ENCODE measurements around the gene SLC35E2B. TPM values are rescaled to one million over a fixed set of nuclear protein-coding genes. Genes with fewer than 3 reads are reported as not detected.

Gene SLC35E2B
- total and polyA plus RNA-seq, 2 of the 13 experiments (the other 11 are each of a cell fraction or from before 2014, with no cell fraction given) = 14.1 to 19.7 TPM

DNA sequence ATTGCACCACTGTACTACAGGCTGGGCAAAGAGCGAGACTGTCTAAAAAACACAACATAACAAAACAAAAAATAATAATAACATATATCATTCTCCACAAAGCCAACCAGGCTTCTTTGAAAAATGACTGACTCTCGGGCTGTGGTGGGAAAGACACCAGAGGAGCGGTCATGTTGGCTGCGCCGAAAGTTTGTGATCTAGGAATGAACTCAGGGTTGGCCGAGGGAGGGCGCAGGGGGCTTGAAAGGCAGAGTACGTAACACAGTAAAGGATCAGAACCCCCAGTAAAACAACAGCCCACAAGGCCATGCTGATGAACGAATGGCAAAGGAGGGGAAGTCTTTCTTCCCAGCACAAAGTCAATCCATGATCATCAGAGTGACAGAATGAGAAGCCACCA lies 4.7 kb downstream of the SLC35E2B start:
- Histone ChIP-seq H3K4me3 (replicated peaks in 1 of 3; ENCODE audit: insufficient read depth in 1 of 3, low read depth in 2 of 3, low read length in 3 of 3) (no peak overlapping the region), H3K79me2 (ENCODE audit: insufficient read depth, low read length) (peaks cover 11% of the 10 kb centered on the region), H3K9ac (ENCODE audit: insufficient read depth, low read depth, low read length) (no peak overlapping the region), H3K4me2 (ENCODE audit: low read depth, low read length) (no peak overlapping the region), H3K36me3 (replicated peaks in 1 of 2; ENCODE audit: control insufficient read depth in 1 of 2, insufficient read depth in 2 of 2, low read length in 2 of 2) (no peaks in the 10 kb centered on the region; a peak in 1 of 5 replicates), H2AFZ (ENCODE audit: low read length) (no peak overlapping the region), H3K4me1 (ENCODE audit: insufficient read depth, low read length) (peaks cover 19% of the 10 kb centered on the region), H3K9me3 (ENCODE audit: low read length) (no peaks in the 10 kb centered on the region), H3K27ac (ENCODE audit: extremely low read length, insufficient read depth, low read length) (no peak overlapping the region), H3K27me3 (ENCODE audit: control insufficient read depth in 1 of 2, insufficient read depth in 2 of 2, low read length in 2 of 2) (no peaks in the 10 kb centered on the region), H4K20me1 (ENCODE audit: insufficient read depth, low read length) (no peaks in the 10 kb centered on the region)
- TF ChIP-seq SAP130 (CRISPR knock-in tag; IDR thresholded peaks at IDR 0.05; ENCODE audit: low read depth) (no peak), ZNF883 (CRISPR knock-in tag; IDR thresholded peaks at IDR 0.05; ENCODE audit: not compliant biosample characterization) (no peak), ZNF615 (CRISPR knock-in tag; IDR thresholded peaks at IDR 0.05; ENCODE audit: borderline replicate concordance) (no peak), REXO4 (CRISPR knock-in tag; IDR thresholded peaks at IDR 0.05; ENCODE audit: borderline replicate concordance) (no peak), ZBTB20 (CRISPR knock-in tag; IDR thresholded peaks at IDR 0.05; ENCODE audit: borderline replicate concordance, low read depth) (no peak), HNF4G (IDR thresholded peaks at IDR 0.05; ENCODE audit: borderline replicate concordance, low read depth, low read length) (no peak), HNF4G (CRISPR knock-in tag; IDR thresholded peaks at IDR 0.05; ENCODE audit: borderline replicate concordance, low read depth) (no peak), SRSF1 (optimal IDR thresholded peaks at IDR 0.05; ENCODE audit: low read depth, low read length) (no peak), ZNF841 (CRISPR knock-in tag; IDR thresholded peaks at IDR 0.05; ENCODE audit: borderline replicate concordance) (no peak), POLR2AphosphoS5 (IDR thresholded peaks at IDR 0.05; ENCODE audit: low read depth, low read length) (no peak), ZFYVE20 (CRISPR knock-in tag; IDR thresholded peaks at IDR 0.05; ENCODE audit: borderline replicate concordance, low read depth) (no peak), IRX3 (CRISPR knock-in tag; IDR thresholded peaks at IDR 0.05; ENCODE audit: borderline replicate concordance, low read depth) (no peak), ZFP37 (CRISPR knock-in tag; IDR thresholded peaks at IDR 0.05; ENCODE audit: borderline replicate concordance) (no peak), HHEX (CRISPR knock-in tag; IDR thresholded peaks at IDR 0.05) (no peak), SRF (IDR thresholded peaks at IDR 0.05; ENCODE audit: low read depth, low read length) (no peak), ZBTB7A (CRISPR knock-in tag; IDR thresholded peaks at IDR 0.05) (no peak), DPF2 (CRISPR knock-in tag; IDR thresholded peaks at IDR 0.05; ENCODE audit: borderline replicate concordance, low read depth) (no peak)
- TF ChIP-seq, protein P1, sequence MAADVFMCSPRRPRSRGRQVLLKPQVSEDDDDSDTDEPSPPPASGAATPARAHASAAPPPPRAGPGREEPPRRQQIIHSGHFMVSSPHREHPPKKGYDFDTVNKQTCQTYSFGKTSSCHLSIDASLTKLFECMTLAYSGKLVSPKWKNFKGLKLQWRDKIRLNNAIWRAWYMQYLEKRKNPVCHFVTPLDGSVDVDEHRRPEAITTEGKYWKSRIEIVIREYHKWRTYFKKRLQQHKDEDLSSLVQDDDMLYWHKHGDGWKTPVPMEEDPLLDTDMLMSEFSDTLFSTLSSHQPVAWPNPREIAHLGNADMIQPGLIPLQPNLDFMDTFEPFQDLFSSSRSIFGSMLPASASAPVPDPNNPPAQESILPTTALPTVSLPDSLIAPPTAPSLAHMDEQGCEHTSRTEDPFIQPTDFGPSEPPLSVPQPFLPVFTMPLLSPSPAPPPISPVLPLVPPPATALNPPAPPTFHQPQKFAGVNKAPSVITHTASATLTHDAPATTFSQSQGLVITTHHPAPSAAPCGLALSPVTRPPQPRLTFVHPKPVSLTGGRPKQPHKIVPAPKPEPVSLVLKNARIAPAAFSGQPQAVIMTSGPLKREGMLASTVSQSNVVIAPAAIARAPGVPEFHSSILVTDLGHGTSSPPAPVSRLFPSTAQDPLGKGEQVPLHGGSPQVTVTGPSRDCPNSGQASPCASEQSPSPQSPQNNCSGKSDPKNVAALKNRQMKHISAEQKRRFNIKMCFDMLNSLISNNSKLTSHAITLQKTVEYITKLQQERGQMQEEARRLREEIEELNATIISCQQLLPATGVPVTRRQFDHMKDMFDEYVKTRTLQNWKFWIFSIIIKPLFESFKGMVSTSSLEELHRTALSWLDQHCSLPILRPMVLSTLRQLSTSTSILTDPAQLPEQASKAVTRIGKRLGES (CRISPR knock-in tag; IDR thresholded peaks at IDR 0.05; ENCODE audit: borderline replicate concordance) = no peak
- WGBS (ENCODE audit: low lambda C conversion rate) = 85% methylated on average over 9 of the region's 9 CpGs
- no TSS peak for BruUV-seq (replicated peaks)
- ATAC-seq = no peak
- intact Hi-C loops (cut with micrococcal nuclease; ENCODE audit: unreplicated experiment) (no loop called here), in situ Hi-C loops (cut with HindIII; ENCODE audit: extremely low pct_ligation_motif_present, low pct_unique_long_range_greater_than_20kb) (no loop called here)
- FAIRE-seq = no peak
- POLR2A ChIA-PET = no interaction called here
- DNase-seq (ENCODE audit: low spot score) = no peak
- CTCF ChIA-PET (ENCODE audit: low intra/inter-chr PET ratio, low total read pairs) = no interaction called here

Data from HepG2 (cell line).